Fibroblast of lung (primary cell): ENCODE data around the gene GTF3C1. TPM values are rescaled to one million over a fixed set of nuclear protein-coding genes. Genes with fewer than 3 reads are reported as not detected.
A peak's percentile ranks its signal among the peaks of the same experiment; 100 is the strongest.

ENCODE experiments used
- DNase-seq, 2 donors: peaks; one replicate each; pipeline versions ENCODE4 v3.0.0 to v3.0.0-alpha.2; 2010; ENCODE audit warnings: low read depth in 2 of 2
- H2AFZ ChIP-seq: 2 replicates; pipeline ENCODE4 v1.5.1; 2012; ENCODE audit warnings: low read length, control low read depth, inconsistent platforms
- H3K27ac ChIP-seq: 2 replicates; pipeline ENCODE4 v1.5.1; 2011; ENCODE audit warnings: low read length, control low read depth; ENCODE audit not compliant: insufficient read depth
- H3K27me3 ChIP-seq: 2 replicates; pipeline ENCODE4 v1.5.1; 2011; ENCODE audit warnings: mild to moderate bottlenecking, low read length; ENCODE audit not compliant: control insufficient read depth, insufficient read depth
- H3K36me3 ChIP-seq: 2 replicates; pipeline ENCODE4 v1.5.1; 2011; ENCODE audit warnings: low read length; ENCODE audit not compliant: control insufficient read depth, insufficient read depth
- H3K4me1 ChIP-seq: 2 replicates; pipeline ENCODE4 v1.5.1; 2011; ENCODE audit warnings: low read length; ENCODE audit not compliant: control insufficient read depth, insufficient read depth; ENCODE audit errors: extremely low read depth
- H3K4me2 ChIP-seq: 2 replicates; pipeline ENCODE4 v1.5.1; 2011; ENCODE audit warnings: low read length, control low read depth; ENCODE audit not compliant: insufficient read depth; ENCODE audit errors: extremely low read depth
- H3K4me3 ChIP-seq, 4 experiments: fragments of 200-600 bp in 1 of 4; sonication (generic) in 1 of 4; replicated peaks in 1 of 4; 2 replicates each; pipeline ENCODE4 v1.5.1; 2011 to 2016; ENCODE audit warnings: low read length in 4 of 4, low read depth in 3 of 4, mild to moderate bottlenecking in 3 of 4, control low read depth in 2 of 4, inconsistent platforms in 1 of 4, mixed read lengths in 1 of 4; ENCODE audit not compliant: insufficient read depth in 1 of 4; ENCODE audit errors: control extremely low read depth in 1 of 4
- H3K79me2 ChIP-seq: 2 replicates; pipeline ENCODE4 v1.5.1; 2012; ENCODE audit warnings: mild to moderate bottlenecking, low read length, inconsistent platforms; ENCODE audit not compliant: control insufficient read depth, insufficient read depth
- H3K9ac ChIP-seq: 2 replicates; pipeline ENCODE4 v1.5.1; 2011; ENCODE audit warnings: mild to moderate bottlenecking, low read length, control low read depth; ENCODE audit not compliant: insufficient read depth
- H3K9me3 ChIP-seq: 2 replicates; pipeline ENCODE4 v1.5.1; 2012; ENCODE audit warnings: low read depth, low read length; ENCODE audit not compliant: control insufficient read depth, insufficient read depth
- H4K20me1 ChIP-seq: 2 replicates; pipeline ENCODE4 v1.5.1; 2011; ENCODE audit warnings: low read length; ENCODE audit not compliant: control insufficient read depth, insufficient read depth; ENCODE audit errors: extremely low read depth
- EZH2 ChIP-seq: IDR thresholded peaks from 2 replicates; pipeline ENCODE4 v1.5.1; 2012; ENCODE audit warnings: low read length, control low read depth, mild to moderate bottlenecking; ENCODE audit errors: missing control alignments
- polyA plus RNA-seq, 2 donors: library from polyadenylated mRNA; depleted of rRNA in 1 of 2; stranded (reverse) in 1 of 2; unstranded in 1 of 2; fragments of >200 nt; gene quantifications; 2 replicates each; pipeline ENCODE4 v1.2.1, GENCODE V29; 2011 to 2012; ENCODE audit warnings: missing spikeins in 1 of 2
- total RNA-seq: library from RNA; depleted of rRNA; stranded (reverse); fragments of >200 nt; gene quantifications from 2 replicates; pipeline ENCODE4 v1.2.1, GENCODE V29; 2014
- TF ChIP-seq, protein P1 (sequence below), 2 donors: IDR thresholded peaks in 1 of 2; conservative IDR thresholded peaks in 1 of 2; 1 replicate in 1 of 2; 2 replicates in 1 of 2; pipeline ENCODE4 v1.5.1; 2011 to 2012; ENCODE audit warnings: low read length in 2 of 2, control low read depth in 1 of 2, inconsistent platforms in 1 of 2, low read depth in 1 of 2, mild to moderate bottlenecking in 1 of 2

GTF3C1 gene
- total and polyA plus RNA-seq, 2 donors (not counting 1 experiment from before 2014, with no cell fraction given) = 20.1 to 75.3 TPM

DNA sequence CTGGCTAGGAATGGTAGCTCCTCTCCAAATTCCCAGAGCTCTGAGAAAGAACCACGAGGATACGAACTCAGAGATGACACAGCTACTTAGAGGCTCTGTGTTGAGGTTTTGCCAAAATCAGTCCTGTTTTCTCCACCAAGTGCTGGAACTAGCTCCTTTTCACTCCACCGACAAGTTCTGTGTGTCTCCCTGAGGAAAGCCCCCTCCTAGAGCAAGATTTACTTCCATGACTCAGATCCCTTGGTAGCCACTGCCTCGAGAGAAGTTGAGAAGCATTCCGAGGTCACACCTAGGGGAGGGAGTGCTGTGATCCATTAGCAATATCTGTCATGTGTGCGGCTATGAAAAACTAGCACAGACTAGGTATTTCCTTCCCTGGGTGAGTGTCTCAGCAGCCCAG, 117.2 kb downstream of the GTF3C1 start:
- Histone ChIP-seq H3K79me2 (no peaks in the 10 kb centered on the region), H4K20me1 (no peaks in the 10 kb centered on the region), H3K4me1 (peaks cover 3% of the 10 kb centered on the region), H3K36me3 (no peaks in the 10 kb centered on the region), H3K27ac (no peak overlapping the region), H3K27me3 (no peaks in the 10 kb centered on the region), H2AFZ (no peak overlapping the region), H3K9me3 (no peaks in the 10 kb centered on the region), H3K9ac (no peak overlapping the region), H3K4me3 (no peak overlapping the region), H3K4me2 (no peak overlapping the region)
- TF ChIP-seq, protein P1, sequence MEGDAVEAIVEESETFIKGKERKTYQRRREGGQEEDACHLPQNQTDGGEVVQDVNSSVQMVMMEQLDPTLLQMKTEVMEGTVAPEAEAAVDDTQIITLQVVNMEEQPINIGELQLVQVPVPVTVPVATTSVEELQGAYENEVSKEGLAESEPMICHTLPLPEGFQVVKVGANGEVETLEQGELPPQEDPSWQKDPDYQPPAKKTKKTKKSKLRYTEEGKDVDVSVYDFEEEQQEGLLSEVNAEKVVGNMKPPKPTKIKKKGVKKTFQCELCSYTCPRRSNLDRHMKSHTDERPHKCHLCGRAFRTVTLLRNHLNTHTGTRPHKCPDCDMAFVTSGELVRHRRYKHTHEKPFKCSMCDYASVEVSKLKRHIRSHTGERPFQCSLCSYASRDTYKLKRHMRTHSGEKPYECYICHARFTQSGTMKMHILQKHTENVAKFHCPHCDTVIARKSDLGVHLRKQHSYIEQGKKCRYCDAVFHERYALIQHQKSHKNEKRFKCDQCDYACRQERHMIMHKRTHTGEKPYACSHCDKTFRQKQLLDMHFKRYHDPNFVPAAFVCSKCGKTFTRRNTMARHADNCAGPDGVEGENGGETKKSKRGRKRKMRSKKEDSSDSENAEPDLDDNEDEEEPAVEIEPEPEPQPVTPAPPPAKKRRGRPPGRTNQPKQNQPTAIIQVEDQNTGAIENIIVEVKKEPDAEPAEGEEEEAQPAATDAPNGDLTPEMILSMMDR (conservative IDR thresholded peaks at IDR 0.05 in 1 of 2, IDR thresholded peaks at IDR 0.05 in 1 of 2; ENCODE audit: low read depth in 1 of 2, low read length in 2 of 2) = no peak
- no peak for TF ChIP-seq EZH2
- peak; percentile 37 to 87 for DNase-seq

DNA sequence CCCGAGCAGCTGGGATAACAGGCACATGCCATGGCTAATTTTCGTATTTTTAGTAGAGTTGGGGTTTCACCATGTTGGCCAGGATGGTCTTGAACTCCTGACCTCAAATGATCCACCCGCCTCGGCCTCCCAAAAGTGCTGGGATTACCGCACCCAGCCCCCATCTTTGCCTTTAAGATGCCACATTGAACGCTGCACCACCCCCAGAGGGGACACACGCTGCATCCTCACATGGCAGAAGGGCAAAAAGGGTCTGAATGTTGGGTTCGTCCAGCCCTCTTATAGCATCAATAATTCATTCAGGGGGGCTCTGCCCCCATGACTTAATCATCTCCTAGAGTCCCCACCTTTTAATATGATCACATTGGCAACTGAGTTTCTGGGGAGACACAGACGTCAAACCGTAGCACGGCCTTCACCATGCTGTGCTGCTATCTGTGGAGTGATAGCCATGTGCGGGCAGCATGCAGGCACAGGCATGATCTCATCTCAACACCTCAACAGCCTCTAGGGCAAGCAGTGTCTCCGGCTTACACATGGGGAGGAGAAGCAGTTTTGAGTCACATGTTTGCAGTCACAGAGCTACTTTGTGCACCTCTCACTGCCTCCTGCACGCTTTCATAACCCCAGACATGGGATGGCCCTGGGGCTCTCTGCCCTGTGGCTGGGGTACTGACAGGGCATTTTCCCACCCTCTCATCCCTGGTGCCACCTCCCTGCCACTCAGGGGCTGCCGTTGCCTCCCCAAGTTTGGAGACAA, 117.8 kb downstream of the GTF3C1 start:
- no peak overlapping the region for H3K27ac ChIP-seq
- no peaks in the 10 kb centered on the region for H3K9me3 ChIP-seq
- H3K9ac ChIP-seq = no peak overlapping the region
- peaks cover 3% of the 10 kb centered on the region for H3K4me1 ChIP-seq
- peak in 1 of 2 donors; percentile 27 for DNase-seq
- no peaks in the 10 kb centered on the region for H3K36me3 ChIP-seq
- no peak overlapping the region for H3K4me2 ChIP-seq
- H2AFZ ChIP-seq = no peak overlapping the region
- TF ChIP-seq, protein P1 (conservative IDR thresholded peaks at IDR 0.05 in 1 of 2, IDR thresholded peaks at IDR 0.05 in 1 of 2; ENCODE audit: low read depth in 1 of 2, low read length in 2 of 2) = no peak
- no peaks in the 10 kb centered on the region for H3K79me2 ChIP-seq
- no peaks in the 10 kb centered on the region for H3K27me3 ChIP-seq
- H3K4me3 ChIP-seq = no peak overlapping the region
- no peaks in the 10 kb centered on the region for H4K20me1 ChIP-seq

DNA sequence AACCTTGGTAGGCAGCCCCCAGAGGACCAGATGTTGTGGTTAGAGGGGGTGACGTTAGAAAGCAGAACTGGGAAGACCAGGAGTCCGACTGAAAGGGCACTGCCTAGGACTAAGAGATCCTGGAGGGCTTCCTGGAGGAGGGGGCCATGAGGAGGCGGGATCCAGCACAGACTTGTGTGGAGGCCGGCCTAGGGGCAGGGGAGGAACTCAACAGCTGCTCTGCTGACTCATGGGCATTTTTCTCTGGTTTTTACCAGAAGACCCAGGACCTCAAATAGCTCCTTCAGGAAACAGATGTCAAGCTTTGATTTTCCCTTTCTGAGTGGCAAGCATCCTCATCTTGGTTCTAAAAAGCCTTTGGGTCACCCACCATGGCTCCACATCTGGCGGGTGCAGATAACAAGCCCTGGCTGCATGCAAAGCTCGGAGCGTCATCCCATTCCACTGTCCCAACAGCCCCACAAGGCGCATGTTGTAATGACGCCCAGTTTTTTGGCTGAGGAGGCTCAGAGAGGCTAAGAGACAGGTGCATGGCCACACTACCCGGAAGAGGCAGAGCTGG, 118.7 kb downstream of the GTF3C1 start:
- H4K20me1 ChIP-seq = no peaks in the 10 kb centered on the region
- no peak overlapping the region for H3K4me3 ChIP-seq
- no peak overlapping the region for H3K4me2 ChIP-seq
- TF ChIP-seq, protein P1 (conservative IDR thresholded peaks at IDR 0.05 in 1 of 2, IDR thresholded peaks at IDR 0.05 in 1 of 2; ENCODE audit: low read depth in 1 of 2, low read length in 2 of 2) = no peak
- no peak for TF ChIP-seq EZH2
- peaks cover 6% of the 10 kb centered on the region for H3K4me1 ChIP-seq
- no peaks in the 10 kb centered on the region for H3K9me3 ChIP-seq
- H3K27ac ChIP-seq = no peak overlapping the region
- H3K79me2 ChIP-seq = no peaks in the 10 kb centered on the region
- H3K27me3 ChIP-seq = no peaks in the 10 kb centered on the region
- H3K36me3 ChIP-seq = no peaks in the 10 kb centered on the region
- peak; percentile 25 to 42 for DNase-seq
- H2AFZ ChIP-seq = no peak overlapping the region
- no peak overlapping the region for H3K9ac ChIP-seq
